Measurements from ENCODE around the gene BTG1. TPM values are rescaled to one million over a fixed set of nuclear protein-coding genes. Genes with fewer than 3 reads are reported as not detected.

Gene BTG1
- total and polyA plus RNA-seq, 2 of the 8 experiments (the other 6 are each of a cell fraction or from before 2014, with no cell fraction given): 17.1 to 32.7 TPM

DNA sequence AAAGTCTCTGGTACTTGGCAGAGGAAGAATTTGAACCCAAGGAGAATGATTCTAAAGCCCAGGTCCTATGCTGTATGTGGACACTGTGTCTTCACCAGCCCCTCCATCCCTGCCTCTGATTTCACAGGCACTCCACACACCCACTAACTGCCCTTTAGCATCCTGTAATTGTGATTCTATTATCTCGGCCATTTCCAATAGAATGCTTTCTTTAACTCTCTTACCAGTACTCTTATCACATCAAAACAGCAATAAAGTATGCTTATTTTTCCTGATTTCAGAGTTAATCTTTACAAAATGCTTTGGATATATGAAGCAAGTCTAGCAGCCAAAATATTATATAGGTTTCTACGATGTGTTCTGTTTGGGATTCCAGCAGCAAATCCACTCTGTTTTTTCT is 37.9 kb upstream of the BTG1 start:
- Histone ChIP-seq H2AFZ (ENCODE audit: low read length) (no peak overlapping the region), H3K9ac (replicated peaks in 1 of 4; ENCODE audit: extremely low read depth in 1 of 4, low read depth in 3 of 4, low read length in 3 of 4) (no peak overlapping the region), H3K23ac (ENCODE audit: insufficient read length) (no peak overlapping the region), H2BK20ac (ENCODE audit: low read length) (no peak overlapping the region), H2BK12ac (ENCODE audit: low read depth, low read length) (no peak overlapping the region), H4K8ac (ENCODE audit: extremely low read depth, insufficient read depth, low read length) (no peak overlapping the region), H3K36me3 (ENCODE audit: control insufficient read depth in 2 of 4, insufficient read depth in 4 of 4, low read length in 3 of 4) (no peaks in the 10 kb centered on the region), H2BK120ac (replicated peaks; ENCODE audit: low read depth, low read length) (no peak overlapping the region), H2BK15ac (ENCODE audit: low read length) (no peak overlapping the region), H3K27me3 (replicated peaks in 1 of 4; ENCODE audit: control insufficient read depth in 3 of 4, extremely low read depth in 1 of 4, insufficient read depth in 3 of 4, low read length in 3 of 4) (no peaks in the 10 kb centered on the region), H2AK5ac (ENCODE audit: low read depth, low read length) (no peak overlapping the region), H3K14ac (ENCODE audit: insufficient read length) (no peak overlapping the region), H3K4me1 (replicated peaks in 1 of 4; ENCODE audit: control insufficient read depth in 3 of 4, insufficient read depth in 4 of 4, low read length in 3 of 4) (no peaks in the 10 kb centered on the region), H3K4me2 (ENCODE audit: insufficient read depth in 1 of 2, low read depth in 2 of 2, low read length in 2 of 2) (no peak overlapping the region), H2BK5ac (ENCODE audit: low read depth, low read length) (no peak overlapping the region), H3K23me2 (ENCODE audit: low read depth, low read length) (no peaks in the 10 kb centered on the region), H3K4ac (replicated peaks; ENCODE audit: insufficient read length, low read depth, low read length) (no peak overlapping the region), H3K79me2 (ENCODE audit: control insufficient read depth in 1 of 2, insufficient read depth in 2 of 2, low read length in 2 of 2) (no peaks in the 10 kb centered on the region), H4K5ac (ENCODE audit: insufficient read length, low read depth, low read length) (no peak overlapping the region), H3K56ac (replicated peaks; ENCODE audit: insufficient read length, low read depth, low read length) (no peak overlapping the region), H3K79me1 (ENCODE audit: low read depth, low read length) (no peaks in the 10 kb centered on the region), H4K91ac (replicated peaks; ENCODE audit: insufficient read length, low read length) (no peak overlapping the region), H4K20me1 (replicated peaks in 1 of 2; ENCODE audit: control insufficient read depth in 1 of 2, insufficient read depth in 2 of 2, low read length in 2 of 2) (no peaks in the 10 kb centered on the region), H3K18ac (ENCODE audit: extremely low read depth, low read length) (no peak overlapping the region), H3K27ac (ENCODE audit: low read depth, low read length) (no peak overlapping the region), H3K9me3 (ENCODE audit: insufficient read depth in 2 of 2, low read depth in 1 of 2, low read length in 1 of 2) (no peaks in the 10 kb centered on the region), H3K4me3 (ENCODE audit: extremely low read depth in 1 of 4, insufficient read depth in 2 of 4, low read depth in 3 of 4, low read length in 4 of 4) (no peak overlapping the region)
- FAIRE-seq (no peak), DNase-seq (ENCODE audit: low read depth in 1 of 2, low spot score in 2 of 2) (no peak)
- POLR2A ChIA-PET (ENCODE audit: partially characterized antibody): no interaction called here
- 93% methylated on average over 2 of the region's 2 CpGs; no CpG with 5 or more reads in 1 of the 2 experiments for WGBS, 2 experiments (ENCODE audit: extremely low coverage in 1 of 2, insufficient coverage in 1 of 2, insufficient read length in 1 of 2, insufficient replicate concordance in 2 of 2, low coverage in 1 of 2, low lambda C conversion rate in 2 of 2, missing lambda C conversion rate in 1 of 2)
- CTCF ChIA-PET (ENCODE audit: partially characterized antibody): interaction anchor here (0.6 to 1.1 kb wide), 2 partner anchors 38 to 303 kb away, joined by 3 read pairs; no protein-coding TSS in a partner anchor
- TF ChIP-seq YY1 (IDR thresholded peaks at IDR 0.05; ENCODE audit: low read depth, low read length) (no peak), ATF2 (IDR thresholded peaks at IDR 0.05; ENCODE audit: low read length) (no peak), CBX5 (IDR thresholded peaks at IDR 0.05; ENCODE audit: low read depth, low read length) (no peak), TAF7 (optimal IDR thresholded peaks at IDR 0.05; ENCODE audit: borderline replicate concordance, low read depth, low read length) (no peak), SIN3A (conservative IDR thresholded peaks at IDR 0.05 in 1 of 2, IDR thresholded peaks at IDR 0.05 in 1 of 2; ENCODE audit: low read depth in 1 of 2, low read length in 2 of 2) (no peak), SAP30 (IDR thresholded peaks at IDR 0.05; ENCODE audit: insufficient read depth, insufficient replicate concordance, low read length) (no peak), RFX5 (IDR thresholded peaks at IDR 0.05; ENCODE audit: borderline replicate concordance, low read depth, low read length) (no peak), KDM5A (IDR thresholded peaks at IDR 0.05; ENCODE audit: low read length) (no peak), KDM1A (IDR thresholded peaks at IDR 0.05; ENCODE audit: borderline replicate concordance, low read length) (no peak), TCF12 (IDR thresholded peaks at IDR 0.05; ENCODE audit: low read depth, low read length) (no peak), TBP (IDR thresholded peaks at IDR 0.05; ENCODE audit: low read depth, low read length) (no peak), SP4 (IDR thresholded peaks at IDR 0.05; ENCODE audit: low read length) (no peak)
- TF ChIP-seq, protein P1, sequence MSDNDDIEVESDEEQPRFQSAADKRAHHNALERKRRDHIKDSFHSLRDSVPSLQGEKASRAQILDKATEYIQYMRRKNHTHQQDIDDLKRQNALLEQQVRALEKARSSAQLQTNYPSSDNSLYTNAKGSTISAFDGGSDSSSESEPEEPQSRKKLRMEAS (IDR thresholded peaks at IDR 0.05): no peak
